Measurements from ENCODE around the gene PSMG4.

Gene PSMG4

GRCh38 chr6:3230256-3230882 is 28.4 kb upstream of the PSMG4 start:
- POLR2A ChIA-PET = interaction anchor here (0.7 to 3.5 kb wide), 10 partner anchors 9 to 780 kb away, joined by 3 to 21 read pairs (median 7); partner anchors contain the start of genes PSMG4, SERPINB6 and TUBB2A
- TF ChIP-seq ZNF221 (tag by site-specific recombination; IDR thresholded peaks at IDR 0.05; ENCODE audit: borderline replicate concordance) = no peak
- TF ChIP-seq ZBTB10 (tag by site-specific recombination; IDR thresholded peaks at IDR 0.05) = no peak

GRCh38 chr6:3230900-3231246 is 27.9 kb upstream of the PSMG4 start:
- H3K4me3 ChIP-seq (ENCODE audit: low read depth, low read length) = peak overlapping the region; percentile 71
- ChIA-PET POLR2A (interaction anchor here (0.7 to 3.5 kb wide), 14 partner anchors 8 to 779 kb away, joined by 3 to 21 read pairs (median 6); partner anchors contain the start of genes PSMG4, SERPINB6 and TUBB2A), CTCF (interaction anchor here (0.7 to 3.0 kb wide), 5 partner anchors 16 to 512 kb away, joined by 3 to 27 read pairs (median 4); no protein-coding TSS in a partner anchor)
- H3K9me3 ChIP-seq (ENCODE audit: control insufficient read depth, insufficient read depth, low read depth, low read length) = no peaks in the 10 kb centered on the region
- H3K36me3 ChIP-seq (ENCODE audit: control insufficient read depth in 2 of 2, insufficient read depth in 1 of 2, low read length in 2 of 2) = peaks cover 0 to 4% of the 10 kb centered on the region in 2 experiments; a peak in 1 of 3 replicates
- H3K4me1 ChIP-seq (ENCODE audit: control insufficient read depth, insufficient read depth, low read length) = peaks cover 8% of the 10 kb centered on the region; the same call in 1 of the 2 replicates
- peak overlapping the region; percentile 94 for H3K27ac ChIP-seq (ENCODE audit: extremely low read depth, low read depth, low read length)
- TF ChIP-seq INSM2 (tag by site-specific recombination; IDR thresholded peaks at IDR 0.05) = peak; percentile 66; the same call in 1 of the 2 replicates
- TF ChIP-seq ZNF350 (tag by site-specific recombination; IDR thresholded peaks at IDR 0.05) = no peak
- TF ChIP-seq ZBTB10 (tag by site-specific recombination; IDR thresholded peaks at IDR 0.05) = peak; percentile 74
- TF ChIP-seq ZNF114 (tag by site-specific recombination; IDR thresholded peaks at IDR 0.05) = no peak
- peak; percentile 91 for TF ChIP-seq ZSCAN18 (tag by site-specific recombination; IDR thresholded peaks at IDR 0.05)
- TF ChIP-seq SP2 (tag by site-specific recombination; IDR thresholded peaks at IDR 0.05) = peak; percentile 42
- peak; percentile 91; the same call in 1 of the 2 replicates for TF ChIP-seq ZNF324 (tag by site-specific recombination; IDR thresholded peaks at IDR 0.05)
- no peak for TF ChIP-seq ZBTB44 (tag by site-specific recombination; IDR thresholded peaks at IDR 0.05)
- TF ChIP-seq HIC1 (tag by site-specific recombination; IDR thresholded peaks at IDR 0.05) = no peak
- peak; percentile 85 for TF ChIP-seq ZEB2 (tag by site-specific recombination; IDR thresholded peaks at IDR 0.05)
- TF ChIP-seq KLF7 (tag by site-specific recombination; IDR thresholded peaks at IDR 0.05; ENCODE audit: borderline replicate concordance) = peak; percentile 53; the same call in 1 of the 2 replicates
- peak; percentile 82 for TF ChIP-seq ZNF639 (tag by site-specific recombination; IDR thresholded peaks at IDR 0.05)
- TF ChIP-seq ZNF148 (tag by site-specific recombination; IDR thresholded peaks at IDR 0.05; ENCODE audit: borderline replicate concordance) = peak; percentile 72; the same call in 1 of the 2 replicates

More at GRCh38 chr6:3230256-3230882, 28.4 kb upstream of the PSMG4 start:
- CTCF ChIA-PET = interaction anchor here (0.6 to 3.0 kb wide), 4 partner anchors 17 to 239 kb away, joined by 3 to 27 read pairs (median 6); no protein-coding TSS in a partner anchor
- Histone ChIP-seq H3K27ac (ENCODE audit: extremely low read depth, low read depth, low read length) (no peak overlapping the region), H3K4me1 (ENCODE audit: control insufficient read depth, insufficient read depth, low read length) (peaks cover 8% of the 10 kb centered on the region; the same call in 1 of the 2 replicates), H3K4me3 (ENCODE audit: low read depth, low read length) (no peak overlapping the region), H3K9me3 (ENCODE audit: control insufficient read depth, insufficient read depth, low read depth, low read length) (no peaks in the 10 kb centered on the region), H3K36me3 (ENCODE audit: control insufficient read depth in 2 of 2, insufficient read depth in 1 of 2, low read length in 2 of 2) (peaks cover 0 to 7% of the 10 kb centered on the region in 2 experiments; a peak in 1 of 3 replicates)

All from HEK293 (cell line).